CD14-positive monocyte (primary cell): ENCODE results near the gene TMEM132D. TPM values are rescaled to one million over a fixed set of nuclear protein-coding genes. Genes with fewer than 3 reads are reported as not detected.

ENCODE experiments used
- DNase-seq, 3 donors: peaks; one replicate each; pipeline ENCODE4 v3.0.0-alpha.2; 2011 to 2022
- H2AFZ ChIP-seq: 2 replicates; pipeline ENCODE4 v1.6.0; 2012; ENCODE audit warnings: mild to moderate bottlenecking, low read depth, low read length, inconsistent platforms; ENCODE audit not compliant: insufficient read depth, poor library complexity, severe bottlenecking
- H3K27ac ChIP-seq, 2 donors: 1 replicate in 1 of 2; 2 replicates in 1 of 2; pipeline ENCODE4 v1.5.1; 2012 to 2013; ENCODE audit warnings: low read length in 2 of 2, control low read depth in 1 of 2, inconsistent platforms in 1 of 2, low read depth in 1 of 2, mild to moderate bottlenecking in 1 of 2
- H3K27me3 ChIP-seq, 2 donors: one replicate each; pipeline versions ENCODE4 v1.6.0 to v1.6.1; 2011 to 2013; ENCODE audit warnings: low read length in 2 of 2; ENCODE audit not compliant: control insufficient read depth in 2 of 2, insufficient read depth in 2 of 2
- H3K36me3 ChIP-seq, 2 donors: replicated peaks in 1 of 2; 1 replicate in 1 of 2; 2 replicates in 1 of 2; pipeline versions ENCODE4 v1.5.1 to v1.6.1; 2012 to 2013; ENCODE audit warnings: low read length in 2 of 2, control low read depth in 1 of 2, inconsistent platforms in 1 of 2, mild to moderate bottlenecking in 1 of 2; ENCODE audit not compliant: insufficient read depth in 2 of 2, control insufficient read depth in 1 of 2
- H3K4me1 ChIP-seq, 2 donors: 1 replicate in 1 of 2; 2 replicates in 1 of 2; pipeline versions ENCODE4 v1.5.1 to v1.6.1; 2012 to 2013; ENCODE audit warnings: low read length in 2 of 2, control low read depth in 1 of 2, inconsistent platforms in 1 of 2, mild to moderate bottlenecking in 1 of 2, moderate library complexity in 1 of 2; ENCODE audit not compliant: insufficient read depth in 2 of 2, control insufficient read depth in 1 of 2
- H3K4me2 ChIP-seq: replicated peaks from 2 replicates; pipeline ENCODE3; 2012; ENCODE audit warnings: low read length, moderate library complexity, mild to moderate bottlenecking; ENCODE audit not compliant: poor library complexity, severe bottlenecking; ENCODE audit errors: extremely low read depth
- H3K4me3 ChIP-seq, 3 experiments: fragments of 200-600 bp in 1 of 3; sonication (generic) in 1 of 3; replicated peaks in 1 of 3; 1 replicate in 2 of 3; 2 replicates in 1 of 3; pipeline ENCODE4 v1.5.1; 2011 to 2013; ENCODE audit warnings: low read length in 3 of 3, mild to moderate bottlenecking in 3 of 3, control low read depth in 2 of 3, low read depth in 2 of 3, inconsistent platforms in 1 of 3, moderate library complexity in 1 of 3
- H3K79me2 ChIP-seq: 2 replicates; pipeline ENCODE4 v1.6.0; 2012; ENCODE audit warnings: mild to moderate bottlenecking, control low read depth, inconsistent platforms, low read length, moderate library complexity; ENCODE audit not compliant: insufficient read depth
- H3K9ac ChIP-seq: 2 replicates; pipeline ENCODE4 v1.6.0; 2017; ENCODE audit warnings: low read length, mild to moderate bottlenecking; ENCODE audit not compliant: insufficient read depth, poor library complexity, severe bottlenecking
- H3K9me3 ChIP-seq, 2 donors: replicated peaks in 1 of 2; 1 replicate in 1 of 2; 2 replicates in 1 of 2; pipeline versions ENCODE4 v1.5.1 to v1.6.1; 2012 to 2013; ENCODE audit warnings: low read length in 2 of 2, control low read depth in 1 of 2; ENCODE audit not compliant: control insufficient read depth in 1 of 2, insufficient read depth in 1 of 2
- H4K20me1 ChIP-seq: 2 replicates; pipeline ENCODE4 v1.6.0; 2012; ENCODE audit warnings: mild to moderate bottlenecking, low read length, control low read depth, moderate library complexity; ENCODE audit not compliant: insufficient read depth
- H3K27ac Mint-ChIP-seq, 7 donors: one replicate each; pipeline ENCODE4 v1.8.0; 2020; ENCODE audit warnings: mild to moderate bottlenecking in 7 of 7, mixed read lengths in 7 of 7, moderate library complexity in 6 of 7, inconsistent platforms in 2 of 7
- H3K27me3 Mint-ChIP-seq, 3 donors: one replicate each; pipeline ENCODE4 v1.8.0; 2021 to 2022; ENCODE audit warnings: low read depth in 3 of 3, mild to moderate bottlenecking in 3 of 3, mixed read lengths in 3 of 3, moderate library complexity in 3 of 3, inconsistent platforms in 1 of 3
- H3K36me3 Mint-ChIP-seq, 2 donors: one replicate each; pipeline ENCODE4 v1.8.0; 2020; ENCODE audit warnings: mixed read lengths in 2 of 2, inconsistent platforms in 1 of 2, mild to moderate bottlenecking in 1 of 2
- H3K4me1 Mint-ChIP-seq: one replicate; pipeline ENCODE4 v1.8.0; 2020; ENCODE audit warnings: mild to moderate bottlenecking, mixed read lengths
- H3K4me3 Mint-ChIP-seq, 2 donors: one replicate each; pipeline ENCODE4 v1.8.0; 2020; ENCODE audit warnings: mild to moderate bottlenecking in 2 of 2, mixed read lengths in 2 of 2, moderate library complexity in 1 of 2
- H3K9me3 Mint-ChIP-seq, 7 donors: one replicate each; pipeline ENCODE4 v1.8.0; 2020 to 2022; ENCODE audit warnings: mixed read lengths in 7 of 7, mild to moderate bottlenecking in 6 of 7, moderate library complexity in 6 of 7, inconsistent platforms in 2 of 7
- WGBS: methylation state at CpG from one replicate; pipeline ENCODE4 v1.1.5; 2013; ENCODE audit warnings: missing lambda C conversion rate; ENCODE audit not compliant: insufficient coverage; 5-methylcytosine and 5-hydroxymethylcytosine counted together
- intact Hi-C, 2 donors: fragments of 100-400 bp; cut with micrococcal nuclease; formaldehyde crosslinking; loops; one replicate each; pipeline versions ENCODE4 v1.15.0 to v1.15.1; 2023
- polyA plus RNA-seq, 3 donors: library from polyadenylated mRNA; depleted of rRNA in 1 of 3; unstranded in 2 of 3; stranded (reverse) in 1 of 3; fragments of 300-500 nt in 2 of 3; fragments of >200 nt in 1 of 3; fragmentation: Illumina TruSeq in 2 of 3; gene quantifications; 1 replicate in 2 of 3; 2 replicates in 1 of 3; pipeline ENCODE4 v1.2.3, GENCODE V29; 2012 to 2021
- TF ChIP-seq, protein P1 (sequence below): fragments of 200-600 bp; IDR thresholded peaks from one replicate; pipeline ENCODE4 v1.8.0; 2022; ENCODE audit warnings: antibody characterized with exemption, mild to moderate bottlenecking

Gene TMEM132D
- polyA plus RNA-seq, 3 donors, result 0.04 TPM; not detected in 2

DNA sequence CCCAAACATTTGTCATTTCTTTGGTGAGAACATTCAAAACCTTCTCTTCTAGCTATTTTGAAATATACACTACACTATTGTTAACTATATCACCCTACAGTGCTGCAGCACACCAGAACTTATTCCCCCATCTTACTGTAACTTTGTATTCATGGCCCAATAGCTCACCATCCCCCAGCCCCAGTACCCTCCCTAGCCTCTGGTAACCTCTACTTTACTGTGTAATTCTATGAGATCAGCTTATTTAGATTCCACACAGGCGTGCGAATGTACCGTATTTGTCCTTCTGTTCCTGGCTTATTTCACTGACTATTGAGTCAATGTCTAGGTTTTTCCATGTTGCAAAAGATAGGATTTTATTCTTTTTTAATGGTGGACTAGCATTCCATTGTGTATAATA is 469.0 kb downstream of the TMEM132D start:
- intact Hi-C loops, result no loop called here
- Histone ChIP-seq H3K27me3 (no peaks in the 10 kb centered on the region), H3K4me2 (no peak overlapping the region), H3K79me2 (no peaks in the 10 kb centered on the region), H3K4me3 (no peak overlapping the region), H2AFZ (no peak overlapping the region), H3K4me1 (no peaks in the 10 kb centered on the region), H3K27ac (no peak overlapping the region), H3K9ac (no peak overlapping the region), H4K20me1 (no peaks in the 10 kb centered on the region), H3K9me3 (peaks cover 10 to 15% of the 10 kb centered on the region in 2 donors), H3K36me3 (no peaks in the 10 kb centered on the region)
- no peak overlapping the region for H3K4me3 Mint-ChIP-seq
- H3K27me3 Mint-ChIP-seq, result peaks cover 0 to 2% (median 0%) of the 10 kb centered on the region in 3 donors
- peaks cover 4 to 19% (median 11%) of the 10 kb centered on the region in 7 donors for H3K9me3 Mint-ChIP-seq
- no peaks in the 10 kb centered on the region for H3K4me1 Mint-ChIP-seq
- DNase-seq, result no peak
- H3K27ac Mint-ChIP-seq, result peak overlapping the region in 1 of 7 donors; percentile 3
- TF ChIP-seq, protein P1, sequence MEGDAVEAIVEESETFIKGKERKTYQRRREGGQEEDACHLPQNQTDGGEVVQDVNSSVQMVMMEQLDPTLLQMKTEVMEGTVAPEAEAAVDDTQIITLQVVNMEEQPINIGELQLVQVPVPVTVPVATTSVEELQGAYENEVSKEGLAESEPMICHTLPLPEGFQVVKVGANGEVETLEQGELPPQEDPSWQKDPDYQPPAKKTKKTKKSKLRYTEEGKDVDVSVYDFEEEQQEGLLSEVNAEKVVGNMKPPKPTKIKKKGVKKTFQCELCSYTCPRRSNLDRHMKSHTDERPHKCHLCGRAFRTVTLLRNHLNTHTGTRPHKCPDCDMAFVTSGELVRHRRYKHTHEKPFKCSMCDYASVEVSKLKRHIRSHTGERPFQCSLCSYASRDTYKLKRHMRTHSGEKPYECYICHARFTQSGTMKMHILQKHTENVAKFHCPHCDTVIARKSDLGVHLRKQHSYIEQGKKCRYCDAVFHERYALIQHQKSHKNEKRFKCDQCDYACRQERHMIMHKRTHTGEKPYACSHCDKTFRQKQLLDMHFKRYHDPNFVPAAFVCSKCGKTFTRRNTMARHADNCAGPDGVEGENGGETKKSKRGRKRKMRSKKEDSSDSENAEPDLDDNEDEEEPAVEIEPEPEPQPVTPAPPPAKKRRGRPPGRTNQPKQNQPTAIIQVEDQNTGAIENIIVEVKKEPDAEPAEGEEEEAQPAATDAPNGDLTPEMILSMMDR, result no peak
- no peaks in the 10 kb centered on the region for H3K36me3 Mint-ChIP-seq
- WGBS, result 100% methylated on average over 3 of the region's 3 CpGs

DNA sequence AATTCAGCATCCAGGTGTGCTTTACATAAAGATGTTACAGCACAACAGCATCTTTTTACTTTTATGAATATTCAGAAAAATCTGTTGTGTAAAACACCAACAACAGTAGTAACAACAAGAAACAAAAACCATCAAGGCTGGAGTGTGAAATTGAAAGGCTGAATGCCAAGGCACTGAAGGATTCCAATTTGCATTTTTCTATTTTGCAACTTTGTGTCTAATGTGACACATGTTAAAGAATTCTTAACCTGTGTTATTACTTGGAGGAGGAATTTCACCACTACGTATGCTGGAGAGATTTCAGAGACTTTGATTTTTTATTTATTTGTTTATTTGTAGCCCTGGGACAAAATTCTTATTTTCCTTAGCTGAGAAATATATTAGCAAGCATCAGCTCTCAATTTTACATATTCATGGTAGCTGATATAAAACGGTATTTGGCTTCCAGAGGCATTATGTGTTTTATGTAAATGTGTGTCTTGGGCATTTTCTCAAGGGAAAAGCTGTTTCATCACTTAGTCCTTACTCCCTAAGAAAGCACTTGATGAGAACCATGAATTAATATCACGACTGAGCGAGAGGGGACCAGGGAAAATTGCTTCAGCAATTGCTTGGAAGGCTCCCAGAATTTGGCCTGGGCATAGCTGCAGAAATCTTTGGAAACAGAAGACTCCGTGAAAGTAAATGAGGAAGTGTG is 475.4 kb downstream of the TMEM132D start:
- H3K9me3 Mint-ChIP-seq, result peaks cover 6 to 14% (median 10%) of the 10 kb centered on the region in 7 donors
- no peak for DNase-seq
- H3K9me3 ChIP-seq, result peaks cover 7 to 12% of the 10 kb centered on the region in 2 donors
- no peak overlapping the region for H3K4me2 ChIP-seq
- no peaks in the 10 kb centered on the region for H3K36me3 ChIP-seq
- no peak overlapping the region for H3K4me3 Mint-ChIP-seq
- H3K4me3 ChIP-seq, result no peak overlapping the region
- H3K27ac ChIP-seq, result no peak overlapping the region
- no peak overlapping the region for H3K27ac Mint-ChIP-seq
- H3K79me2 ChIP-seq, result no peaks in the 10 kb centered on the region
- no peaks in the 10 kb centered on the region for H4K20me1 ChIP-seq
- intact Hi-C loops, result no loop called here
- no peak overlapping the region for H2AFZ ChIP-seq
- H3K4me1 ChIP-seq, result no peaks in the 10 kb centered on the region
- 79% methylated on average over 2 of the region's 5 CpGs for WGBS
- H3K4me1 Mint-ChIP-seq, result no peaks in the 10 kb centered on the region
- no peaks in the 10 kb centered on the region for H3K27me3 ChIP-seq
- TF ChIP-seq, protein P1, result no peak
- peaks cover 0 to 2% (median 0%) of the 10 kb centered on the region in 3 donors for H3K27me3 Mint-ChIP-seq
- H3K36me3 Mint-ChIP-seq, result no peaks in the 10 kb centered on the region
- H3K9ac ChIP-seq, result no peak overlapping the region
